B cell (primary cell): ENCODE data around the gene ASTN2. TPM values are rescaled to one million over a fixed set of nuclear protein-coding genes. Genes with fewer than 3 reads are reported as not detected.

Experiments
- ATAC-seq: fragments of 200-7000 bp; cut with Tn5 transposase; one replicate; pipeline ENCODE4 v1.10.0; 2021; ENCODE audit warnings: low read depth, mild to moderate bottlenecking, moderate number of reproducible peaks, moderate library complexity
- CTCF ChIA-PET: fragments of 350-600 bp; sonication (Branson Sonifier 250); formaldehyde crosslinking; loops from one replicate; lab custom pipeline; 2021; ENCODE audit warnings: antibody characterized with exemption, inconsistent platforms; lab: Charles Lee
- POLR2A ChIA-PET: fragments of 350-600 bp; sonication (Branson Sonifier 250); formaldehyde crosslinking; loops from one replicate; lab custom pipeline; 2021; ENCODE audit warnings: antibody characterized with exemption; lab: Charles Lee
- DNase-seq: peaks from one replicate; pipeline ENCODE4 v3.0.0; 2013
- H2AFZ ChIP-seq: 2 replicates; pipeline ENCODE4 v1.6.1; 2012; ENCODE audit warnings: mild to moderate bottlenecking, low read depth, low read length; ENCODE audit not compliant: insufficient read depth, poor library complexity, severe bottlenecking
- H3K27ac ChIP-seq, 2 donors: 1 replicate in 1 of 2; 2 replicates in 1 of 2; pipeline ENCODE4 v1.5.1; 2012 to 2013; ENCODE audit warnings: low read length in 2 of 2, mild to moderate bottlenecking in 2 of 2, moderate library complexity in 1 of 2
- H3K27me3 ChIP-seq, 4 experiments: fragments of 200-600 bp in 1 of 4; sonication (generic) in 1 of 4; replicated peaks in 1 of 4; 1 replicate in 2 of 4; 2 replicates in 2 of 4; pipeline versions ENCODE4 v1.6.1 to v1.7.0; 2013 to 2016; ENCODE audit warnings: low read length in 3 of 4, mild to moderate bottlenecking in 2 of 4, mixed read lengths in 1 of 4, moderate library complexity in 1 of 4; ENCODE audit not compliant: insufficient read depth in 4 of 4, control insufficient read depth in 3 of 4; ENCODE audit errors: control extremely low read depth in 1 of 4
- H3K36me3 ChIP-seq, 2 experiments: replicated peaks in 1 of 2; 1 replicate in 1 of 2; 2 replicates in 1 of 2; pipeline versions ENCODE4 v1.6.1 to v1.7.1; 2013; ENCODE audit warnings: low read length in 1 of 2; ENCODE audit not compliant: insufficient read depth in 2 of 2, control insufficient read depth in 1 of 2; ENCODE audit errors: control extremely low read depth in 1 of 2, extremely low read depth in 1 of 2
- H3K4me1 ChIP-seq, 2 donors: fragments of 200-600 bp in 1 of 2; sonication (generic) in 1 of 2; 1 replicate in 1 of 2; 2 replicates in 1 of 2; pipeline versions ENCODE4 v1.5.1 to v1.6.1; 2013 to 2017; ENCODE audit warnings: low read length in 2 of 2; ENCODE audit not compliant: control insufficient read depth in 2 of 2, insufficient read depth in 2 of 2
- H3K4me2 ChIP-seq: replicated peaks from 2 replicates; pipeline ENCODE3; 2012; ENCODE audit warnings: mild to moderate bottlenecking, low read depth, low read length; ENCODE audit not compliant: poor library complexity, severe bottlenecking
- H3K4me3 ChIP-seq, 5 experiments: fragments of 200-600 bp in 1 of 5; sonication (generic) in 1 of 5; 1 replicate in 3 of 5; 2 replicates in 2 of 5; pipeline versions ENCODE4 v1.5.1 to v1.7.0; 2011 to 2016; ENCODE audit warnings: low read length in 4 of 5, mild to moderate bottlenecking in 4 of 5, low read depth in 2 of 5, control low read depth in 1 of 5, moderate library complexity in 1 of 5; ENCODE audit not compliant: insufficient read depth in 1 of 5; ENCODE audit errors: control extremely low read depth in 1 of 5, extremely low read depth in 1 of 5
- H3K79me2 ChIP-seq: fragments of 200-600 bp; sonication (generic); one replicate; pipeline ENCODE4 v1.6.0; 2016; ENCODE audit warnings: low read length; ENCODE audit not compliant: control insufficient read depth, insufficient read depth
- H3K9ac ChIP-seq: fragments of 200-600 bp; sonication (generic); 2 replicates; pipeline ENCODE4 v1.6.1; 2017; ENCODE audit warnings: mild to moderate bottlenecking, low read length, moderate library complexity
- H3K9me3 ChIP-seq, 3 donors: one replicate each; pipeline versions ENCODE4 v1.6.1 to v1.7.1; 2013; ENCODE audit warnings: low read length in 2 of 3; ENCODE audit not compliant: control insufficient read depth in 2 of 3, insufficient read depth in 1 of 3; ENCODE audit errors: control extremely low read depth in 1 of 3
- H4K20me1 ChIP-seq: 2 replicates; pipeline ENCODE4 v1.6.0; 2012; ENCODE audit warnings: mild to moderate bottlenecking, low read length; ENCODE audit not compliant: insufficient read depth, control insufficient read depth, poor library complexity, severe bottlenecking
- H3K27ac Mint-ChIP-seq: one replicate; pipeline ENCODE4 v1.8.0; 2021; ENCODE audit warnings: mixed read lengths
- H3K27me3 Mint-ChIP-seq: one replicate; pipeline ENCODE4 v1.8.0; 2021; ENCODE audit warnings: mixed read lengths
- H3K4me1 Mint-ChIP-seq: one replicate; pipeline ENCODE4 v1.8.0; 2021; ENCODE audit warnings: mixed read lengths
- H3K4me3 Mint-ChIP-seq: one replicate; pipeline ENCODE4 v1.8.0; 2021; ENCODE audit warnings: mixed read lengths
- H3K9me3 Mint-ChIP-seq: one replicate; pipeline ENCODE4 v1.8.0; 2022; ENCODE audit warnings: mixed read lengths; ENCODE audit not compliant: insufficient read depth
- EZH2 ChIP-seq: IDR thresholded peaks from 2 replicates; pipeline ENCODE4 v1.6.1; 2012; ENCODE audit warnings: borderline replicate concordance, low read depth, mild to moderate bottlenecking, moderate library complexity, low read length; ENCODE audit not compliant: insufficient read depth, poor library complexity, severe bottlenecking
- WGBS: methylation state at CpG from one replicate; pipeline ENCODE4 v1.1.5; 2013; ENCODE audit warnings: missing lambda C conversion rate; ENCODE audit not compliant: insufficient coverage; 5-methylcytosine and 5-hydroxymethylcytosine counted together
- intact Hi-C: fragments of 100-400 bp; cut with micrococcal nuclease; formaldehyde crosslinking; loops from one replicate; pipeline ENCODE4 v1.10.0; 2022
- polyA plus RNA-seq: library from polyadenylated mRNA; depleted of rRNA; stranded (reverse); fragments of >200 nt; gene quantifications from 2 replicates; pipeline ENCODE4 v1.2.3, GENCODE V29; 2012
- total RNA-seq, 2 donors: library from RNA; stranded (reverse); fragments of 120-200 nt in 1 of 2; gene quantifications; 1 replicate in 1 of 2; 2 replicates in 1 of 2; pipeline versions ENCODE4 v1.2.3 to v1.2.4, GENCODE V29; 2013 to 2022
- TF ChIP-seq, protein P1 (sequence below): fragments of 200-600 bp; IDR thresholded peaks from one replicate; pipeline ENCODE4 v1.8.0; 2022; ENCODE audit warnings: antibody characterized with exemption, mild to moderate bottlenecking

The ASTN2 gene
- total and polyA plus RNA-seq, 2 donors (not counting 1 experiment from before 2014, with no cell fraction given) = 1.2 to 3.6 TPM

DNA sequence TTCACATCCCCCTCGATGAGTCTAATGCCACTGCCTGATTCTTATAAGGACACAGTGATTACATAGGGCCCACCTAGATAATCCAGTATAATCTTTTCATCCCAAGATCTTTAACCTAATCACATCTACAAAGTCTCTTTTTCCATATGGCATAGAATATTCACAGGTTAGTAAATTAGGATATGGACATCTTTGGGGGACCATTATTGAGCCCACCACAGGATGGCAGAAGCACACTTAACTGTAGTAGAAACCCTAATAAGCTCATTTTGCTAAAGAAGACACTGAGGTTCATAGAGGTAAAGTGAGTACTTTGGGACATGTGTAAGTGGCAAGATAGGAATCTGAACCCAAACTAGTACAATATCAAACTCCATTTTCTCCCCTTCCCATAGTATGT lies 38.9 kb downstream of the ASTN2 start:
- H3K4me2 ChIP-seq = no peak overlapping the region
- TF ChIP-seq, protein P1, sequence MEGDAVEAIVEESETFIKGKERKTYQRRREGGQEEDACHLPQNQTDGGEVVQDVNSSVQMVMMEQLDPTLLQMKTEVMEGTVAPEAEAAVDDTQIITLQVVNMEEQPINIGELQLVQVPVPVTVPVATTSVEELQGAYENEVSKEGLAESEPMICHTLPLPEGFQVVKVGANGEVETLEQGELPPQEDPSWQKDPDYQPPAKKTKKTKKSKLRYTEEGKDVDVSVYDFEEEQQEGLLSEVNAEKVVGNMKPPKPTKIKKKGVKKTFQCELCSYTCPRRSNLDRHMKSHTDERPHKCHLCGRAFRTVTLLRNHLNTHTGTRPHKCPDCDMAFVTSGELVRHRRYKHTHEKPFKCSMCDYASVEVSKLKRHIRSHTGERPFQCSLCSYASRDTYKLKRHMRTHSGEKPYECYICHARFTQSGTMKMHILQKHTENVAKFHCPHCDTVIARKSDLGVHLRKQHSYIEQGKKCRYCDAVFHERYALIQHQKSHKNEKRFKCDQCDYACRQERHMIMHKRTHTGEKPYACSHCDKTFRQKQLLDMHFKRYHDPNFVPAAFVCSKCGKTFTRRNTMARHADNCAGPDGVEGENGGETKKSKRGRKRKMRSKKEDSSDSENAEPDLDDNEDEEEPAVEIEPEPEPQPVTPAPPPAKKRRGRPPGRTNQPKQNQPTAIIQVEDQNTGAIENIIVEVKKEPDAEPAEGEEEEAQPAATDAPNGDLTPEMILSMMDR = no peak
- TF ChIP-seq EZH2 = no peak
- ATAC-seq (no peak), DNase-seq (no peak)
- H3K4me1 Mint-ChIP-seq = no peaks in the 10 kb centered on the region
- intact Hi-C loops = no loop called here
- ChIA-PET POLR2A (no interaction called here), CTCF (no interaction called here)
- no peaks in the 10 kb centered on the region for H3K36me3 ChIP-seq
- 75% methylated on average over 1 of the region's 1 CpG for WGBS
- H4K20me1 ChIP-seq = no peaks in the 10 kb centered on the region
- H3K27ac Mint-ChIP-seq = no peak overlapping the region
- H3K79me2 ChIP-seq = no peaks in the 10 kb centered on the region
- H2AFZ ChIP-seq = no peak overlapping the region
- no peak overlapping the region for H3K27ac ChIP-seq
- H3K27me3 ChIP-seq = no peaks in the 10 kb centered on the region
- H3K4me3 Mint-ChIP-seq = no peak overlapping the region
- H3K27me3 Mint-ChIP-seq = peaks cover 3% of the 10 kb centered on the region
- no peaks in the 10 kb centered on the region for H3K9me3 Mint-ChIP-seq
- no peaks in the 10 kb centered on the region for H3K4me1 ChIP-seq
- no peak overlapping the region for H3K9ac ChIP-seq
- H3K4me3 ChIP-seq = no peak overlapping the region
- H3K9me3 ChIP-seq = no peaks in the 10 kb centered on the region

DNA sequence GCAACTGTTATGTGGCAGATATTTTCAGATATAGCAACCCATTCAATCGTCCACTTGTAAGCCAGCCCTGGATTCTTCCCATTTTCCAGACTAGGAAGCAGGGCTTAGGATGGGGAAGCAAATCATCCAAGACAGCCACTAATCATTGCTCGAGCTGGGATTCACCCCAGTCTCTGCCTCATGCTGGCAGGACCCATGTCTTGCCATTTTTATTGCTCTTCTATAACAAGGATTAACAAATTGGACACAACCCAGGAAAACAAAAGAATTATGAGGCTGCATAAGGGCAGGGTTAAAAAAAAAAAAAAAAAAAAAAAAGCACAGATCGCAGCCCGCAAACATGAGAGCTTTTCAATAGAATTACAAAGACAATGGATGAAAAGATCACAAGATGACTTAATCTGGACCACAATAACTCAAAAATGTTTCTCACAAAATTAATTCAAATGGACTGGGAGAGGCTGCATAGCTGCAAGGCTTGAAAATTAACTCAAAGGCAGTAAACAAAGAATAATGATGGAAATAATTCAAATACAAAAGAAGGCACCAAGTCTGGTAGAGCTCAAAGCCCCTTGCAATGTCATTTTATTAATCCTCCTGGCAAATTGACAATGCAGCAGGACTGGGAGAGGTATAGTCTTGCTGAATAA lies 40.7 kb downstream of the ASTN2 start:
- Histone ChIP-seq H3K4me1 (no peaks in the 10 kb centered on the region), H2AFZ (no peak overlapping the region), H3K9ac (no peak overlapping the region), H3K4me2 (no peak overlapping the region), H3K9me3 (no peaks in the 10 kb centered on the region), H3K27ac (no peak overlapping the region), H4K20me1 (no peaks in the 10 kb centered on the region), H3K36me3 (no peaks in the 10 kb centered on the region), H3K4me3 (no peak overlapping the region), H3K79me2 (no peaks in the 10 kb centered on the region), H3K27me3 (no peaks in the 10 kb centered on the region)
- POLR2A ChIA-PET = no interaction called here
- no peak for TF ChIP-seq EZH2
- TF ChIP-seq, protein P1 = no peak
- no CpG with 5 or more reads among the region's 4 CpGs for WGBS
- Mint-ChIP-seq H3K4me1 (no peaks in the 10 kb centered on the region), H3K27me3 (peaks cover 3% of the 10 kb centered on the region), H3K27ac (no peak overlapping the region), H3K9me3 (no peaks in the 10 kb centered on the region), H3K4me3 (no peak overlapping the region)
- CTCF ChIA-PET = no interaction called here
- intact Hi-C loops = no loop called here
- ATAC-seq = no peak
- DNase-seq = no peak
